Suprapubic skin (tissue), 3 donors: ENCODE results near the gene GSK3B.

Experiments
- POLR2A ChIP-seq, 2 donors: fragments of 450-650 bp; IDR thresholded peaks; one replicate each; pipeline ENCODE4 v1.6.1; 2017; ENCODE audit warnings: antibody characterized with exemption in 2 of 2, mild to moderate bottlenecking in 2 of 2, moderate library complexity in 2 of 2
- TF ChIP-seq, protein P1 (sequence below), 2 donors: fragments of 200-600 bp in 1 of 2; fragments of 450-650 bp in 1 of 2; sonication (generic) in 1 of 2; IDR thresholded peaks; one replicate each; pipeline ENCODE4 v1.5.1; 2016 to 2019; ENCODE audit warnings: antibody characterized with exemption in 2 of 2, mild to moderate bottlenecking in 1 of 2, moderate library complexity in 1 of 2

DNA sequence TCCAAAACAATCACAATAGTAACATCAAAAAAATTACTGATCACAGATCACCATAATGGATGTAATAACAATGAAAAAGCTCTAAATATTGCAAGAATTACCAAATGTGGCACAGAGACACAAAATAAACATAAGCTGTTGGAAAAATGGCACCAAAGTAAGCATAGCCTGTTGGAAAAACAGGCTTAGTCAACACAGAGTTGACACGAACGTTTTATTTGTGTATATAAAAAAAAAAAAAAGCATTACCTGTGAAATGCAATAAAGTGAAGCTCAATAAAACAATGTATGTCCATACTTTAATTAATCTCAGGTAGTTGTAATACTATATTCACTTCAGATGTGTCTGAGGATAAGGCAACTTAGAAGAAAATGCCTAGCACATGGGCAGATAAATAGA, 235.3 kb downstream of the GSK3B start:
- TF ChIP-seq, protein P1, sequence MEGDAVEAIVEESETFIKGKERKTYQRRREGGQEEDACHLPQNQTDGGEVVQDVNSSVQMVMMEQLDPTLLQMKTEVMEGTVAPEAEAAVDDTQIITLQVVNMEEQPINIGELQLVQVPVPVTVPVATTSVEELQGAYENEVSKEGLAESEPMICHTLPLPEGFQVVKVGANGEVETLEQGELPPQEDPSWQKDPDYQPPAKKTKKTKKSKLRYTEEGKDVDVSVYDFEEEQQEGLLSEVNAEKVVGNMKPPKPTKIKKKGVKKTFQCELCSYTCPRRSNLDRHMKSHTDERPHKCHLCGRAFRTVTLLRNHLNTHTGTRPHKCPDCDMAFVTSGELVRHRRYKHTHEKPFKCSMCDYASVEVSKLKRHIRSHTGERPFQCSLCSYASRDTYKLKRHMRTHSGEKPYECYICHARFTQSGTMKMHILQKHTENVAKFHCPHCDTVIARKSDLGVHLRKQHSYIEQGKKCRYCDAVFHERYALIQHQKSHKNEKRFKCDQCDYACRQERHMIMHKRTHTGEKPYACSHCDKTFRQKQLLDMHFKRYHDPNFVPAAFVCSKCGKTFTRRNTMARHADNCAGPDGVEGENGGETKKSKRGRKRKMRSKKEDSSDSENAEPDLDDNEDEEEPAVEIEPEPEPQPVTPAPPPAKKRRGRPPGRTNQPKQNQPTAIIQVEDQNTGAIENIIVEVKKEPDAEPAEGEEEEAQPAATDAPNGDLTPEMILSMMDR (IDR thresholded peaks at IDR 0.05): no peak
- no peak for TF ChIP-seq POLR2A (IDR thresholded peaks at IDR 0.05)
